Activated B cell treated with CpG ODN at 0.5 μM for 24 hours (primary cell): ENCODE measurements around the gene AGTR1. TPM values are rescaled to one million over a fixed set of nuclear protein-coding genes. Genes with fewer than 3 reads are reported as not detected.

Experiments used
- ATAC-seq: fragments of 200-7000 bp; cut with Tn5 transposase; one replicate; pipeline ENCODE4 v1.10.0; 2021; ENCODE audit warnings: low read depth, mild to moderate bottlenecking, moderate library complexity
- CTCF ChIA-PET: fragments of 350-600 bp; sonication (Branson Sonifier 250); formaldehyde crosslinking; loops from one replicate; lab custom pipeline; 2021; ENCODE audit warnings: antibody characterized with exemption; lab: Charles Lee
- POLR2A ChIA-PET: fragments of 350-600 bp; sonication (Branson Sonifier 250); formaldehyde crosslinking; loops from one replicate; lab custom pipeline; 2021; ENCODE audit warnings: antibody characterized with exemption; lab: Charles Lee
- DNase-seq: peaks from one replicate; pipeline ENCODE4 v3.0.0; 2022
- H3K27ac Mint-ChIP-seq: one replicate; pipeline ENCODE4 v1.8.0; 2020; ENCODE audit warnings: mixed read lengths
- H3K27me3 Mint-ChIP-seq: one replicate; pipeline ENCODE4 v1.8.0; 2021; ENCODE audit warnings: mixed read lengths
- H3K36me3 Mint-ChIP-seq: one replicate; pipeline ENCODE4 v1.8.0; 2021; ENCODE audit warnings: low read depth, mixed read lengths
- H3K4me1 Mint-ChIP-seq: one replicate; pipeline ENCODE4 v1.8.0; 2021; ENCODE audit warnings: mixed read lengths
- H3K4me3 Mint-ChIP-seq: one replicate; pipeline ENCODE4 v1.8.0; 2020; ENCODE audit warnings: mild to moderate bottlenecking, mixed read lengths
- H3K9me3 Mint-ChIP-seq: one replicate; pipeline ENCODE4 v1.8.0; 2020; ENCODE audit warnings: mixed read lengths
- intact Hi-C: fragments of 100-400 bp; cut with micrococcal nuclease; formaldehyde crosslinking; loops from one replicate; pipeline ENCODE4 v1.15.1; 2024
- total RNA-seq: library from RNA; stranded (reverse); gene quantifications from 2 replicates; pipeline ENCODE4 v1.2.3, GENCODE V29; 2022
- TF ChIP-seq, protein P1 (sequence below): fragments of 200-600 bp; IDR thresholded peaks from one replicate; pipeline ENCODE4 v1.8.0; 2022; ENCODE audit warnings: antibody characterized with exemption, mild to moderate bottlenecking

The AGTR1 gene
- total RNA-seq, 1 donor from 2014 or later = not detected

DNA sequence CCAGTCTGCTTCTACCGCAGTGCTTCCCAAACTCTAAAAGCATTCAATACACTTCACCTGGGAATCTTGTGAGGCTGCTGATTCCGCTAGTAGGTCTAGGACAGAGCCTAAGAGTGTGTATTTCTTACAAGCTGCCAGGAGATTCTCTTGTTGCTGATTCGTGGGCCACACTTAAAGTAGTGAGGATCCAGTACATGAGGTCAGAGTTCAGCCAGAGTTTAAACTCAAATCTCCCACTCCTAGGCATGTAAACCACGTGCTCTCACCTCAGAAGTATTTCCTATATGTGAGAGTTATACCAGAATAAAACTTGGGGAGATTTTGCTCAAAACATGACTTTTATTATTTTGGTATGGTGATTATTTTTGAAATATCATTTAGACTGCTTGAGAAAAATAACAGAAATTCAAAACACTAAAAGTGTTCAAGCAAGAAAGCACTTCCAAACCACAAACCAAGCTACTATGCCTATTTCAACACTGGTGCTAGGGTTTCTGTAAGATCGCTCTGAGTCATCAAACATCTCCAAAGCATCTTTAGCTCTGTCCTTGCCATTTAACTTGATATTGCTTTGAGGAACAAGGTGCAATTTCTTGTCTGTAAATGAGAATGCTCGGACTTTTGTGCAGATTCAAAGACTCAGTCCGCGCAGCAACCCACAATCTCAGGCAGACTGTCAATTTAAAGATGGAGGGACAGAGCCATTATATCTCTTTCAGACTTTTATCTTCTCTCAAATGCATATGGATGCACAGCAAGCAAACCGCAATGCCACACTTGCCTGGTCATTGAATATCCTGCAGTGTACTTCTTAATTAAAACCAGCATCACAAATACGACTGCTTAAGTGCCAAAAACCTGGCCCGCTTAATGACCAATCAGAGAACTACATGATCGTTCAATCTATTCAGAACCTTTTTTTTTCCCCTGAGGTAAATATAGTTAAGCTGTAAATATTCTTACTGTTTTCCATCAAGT, 59.8 kb downstream of the AGTR1 start:
- Mint-ChIP-seq H3K9me3 (no peaks in the 10 kb centered on the region), H3K27me3 (no peaks in the 10 kb centered on the region), H3K27ac (no peak overlapping the region), H3K4me3 (no peak overlapping the region), H3K36me3 (no peaks in the 10 kb centered on the region), H3K4me1 (no peaks in the 10 kb centered on the region)
- no peak for ATAC-seq
- intact Hi-C loops = no loop called here
- no peak for DNase-seq
- POLR2A ChIA-PET = no interaction called here
- CTCF ChIA-PET = no interaction called here
- TF ChIP-seq, protein P1, sequence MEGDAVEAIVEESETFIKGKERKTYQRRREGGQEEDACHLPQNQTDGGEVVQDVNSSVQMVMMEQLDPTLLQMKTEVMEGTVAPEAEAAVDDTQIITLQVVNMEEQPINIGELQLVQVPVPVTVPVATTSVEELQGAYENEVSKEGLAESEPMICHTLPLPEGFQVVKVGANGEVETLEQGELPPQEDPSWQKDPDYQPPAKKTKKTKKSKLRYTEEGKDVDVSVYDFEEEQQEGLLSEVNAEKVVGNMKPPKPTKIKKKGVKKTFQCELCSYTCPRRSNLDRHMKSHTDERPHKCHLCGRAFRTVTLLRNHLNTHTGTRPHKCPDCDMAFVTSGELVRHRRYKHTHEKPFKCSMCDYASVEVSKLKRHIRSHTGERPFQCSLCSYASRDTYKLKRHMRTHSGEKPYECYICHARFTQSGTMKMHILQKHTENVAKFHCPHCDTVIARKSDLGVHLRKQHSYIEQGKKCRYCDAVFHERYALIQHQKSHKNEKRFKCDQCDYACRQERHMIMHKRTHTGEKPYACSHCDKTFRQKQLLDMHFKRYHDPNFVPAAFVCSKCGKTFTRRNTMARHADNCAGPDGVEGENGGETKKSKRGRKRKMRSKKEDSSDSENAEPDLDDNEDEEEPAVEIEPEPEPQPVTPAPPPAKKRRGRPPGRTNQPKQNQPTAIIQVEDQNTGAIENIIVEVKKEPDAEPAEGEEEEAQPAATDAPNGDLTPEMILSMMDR = no peak

DNA sequence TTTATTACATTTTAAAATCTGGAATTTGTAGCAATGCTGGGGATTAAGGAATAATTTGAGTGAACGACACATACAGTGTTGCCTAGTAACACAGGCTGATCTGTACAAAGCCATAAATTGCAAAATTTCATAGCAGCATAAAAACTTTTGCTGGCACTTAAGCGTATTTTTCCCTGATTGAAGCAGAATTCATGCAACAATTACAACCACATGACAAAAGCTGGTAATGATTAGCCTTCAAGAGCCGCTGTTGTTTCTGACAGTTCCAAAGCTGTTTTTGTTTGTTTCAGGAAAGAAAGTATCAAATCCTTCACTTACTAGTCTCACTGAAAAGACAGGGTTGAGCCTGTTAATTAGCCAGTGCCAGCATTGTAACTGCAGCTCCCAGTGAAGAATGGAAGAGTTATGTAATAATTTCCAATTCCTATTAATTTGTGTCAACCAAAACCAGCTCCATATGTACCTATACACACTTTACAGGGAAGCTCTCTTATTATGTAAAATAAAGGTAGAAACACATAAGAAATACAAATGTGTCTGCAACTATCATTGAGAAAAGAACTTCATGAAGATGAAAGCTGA, 60.7 kb downstream of the AGTR1 start:
- ATAC-seq = no peak
- Mint-ChIP-seq H3K4me1 (no peaks in the 10 kb centered on the region), H3K9me3 (no peaks in the 10 kb centered on the region), H3K27ac (no peak overlapping the region), H3K27me3 (no peaks in the 10 kb centered on the region), H3K36me3 (no peaks in the 10 kb centered on the region), H3K4me3 (no peak overlapping the region)
- intact Hi-C loops = no loop called here
- POLR2A ChIA-PET = no interaction called here
- no peak for DNase-seq
- TF ChIP-seq, protein P1 = no peak
- CTCF ChIA-PET = no interaction called here

DNA sequence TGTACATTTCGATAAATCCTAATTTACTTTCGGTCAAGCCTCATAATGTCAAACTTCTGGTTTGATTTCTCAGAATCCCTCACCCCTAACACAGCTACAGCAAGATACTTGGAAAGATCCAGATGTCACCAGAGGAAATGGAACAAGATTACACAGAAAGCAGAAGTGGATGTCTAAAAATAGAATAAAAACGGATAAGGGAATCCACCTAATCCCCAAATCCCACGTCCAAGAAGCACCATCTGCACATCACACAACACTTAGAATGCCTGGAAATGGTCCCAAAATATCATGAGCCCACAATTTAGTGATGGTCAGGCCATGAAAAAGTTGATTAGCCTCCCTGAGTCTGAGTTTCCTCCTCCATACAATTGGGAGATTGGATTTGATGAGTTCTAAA, 61.7 kb downstream of the AGTR1 start:
- Mint-ChIP-seq H3K27ac (no peak overlapping the region), H3K27me3 (no peaks in the 10 kb centered on the region), H3K4me1 (no peaks in the 10 kb centered on the region), H3K9me3 (no peaks in the 10 kb centered on the region), H3K4me3 (no peak overlapping the region), H3K36me3 (no peaks in the 10 kb centered on the region)
- TF ChIP-seq, protein P1 = no peak
- intact Hi-C loops = no loop called here
- no peak for DNase-seq
- ChIA-PET CTCF (no interaction called here), POLR2A (no interaction called here)
- ATAC-seq = no peak

DNA sequence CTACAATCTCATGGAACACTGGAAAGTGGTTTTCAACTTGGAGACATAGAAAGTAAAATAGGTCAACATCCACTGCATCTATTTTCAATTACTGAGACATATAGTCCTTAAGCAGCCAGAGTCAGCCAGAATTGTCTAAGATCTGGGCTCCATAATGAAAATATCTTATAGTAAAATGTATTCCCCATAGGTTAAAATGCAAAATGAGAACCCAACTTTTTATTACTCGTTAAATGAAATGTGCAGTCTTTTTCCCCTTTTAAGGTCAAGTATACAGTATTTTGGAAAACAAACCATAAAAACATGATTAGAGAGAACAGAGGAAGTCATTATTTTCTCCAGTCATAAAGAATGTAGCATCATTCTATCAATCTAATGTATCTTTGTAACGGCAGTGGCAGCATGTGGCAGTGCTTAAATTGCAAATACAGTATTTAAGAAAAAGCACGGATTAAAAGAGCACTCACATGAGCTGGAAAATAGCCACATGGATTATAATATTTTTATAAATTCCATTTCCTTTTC, 65.5 kb downstream of the AGTR1 start:
- no peaks in the 10 kb centered on the region for H3K4me1 Mint-ChIP-seq
- intact Hi-C loops = no loop called here
- TF ChIP-seq, protein P1 = no peak
- ATAC-seq (no peak), DNase-seq (no peak)
- no peak overlapping the region for H3K4me3 Mint-ChIP-seq
- H3K36me3 Mint-ChIP-seq = no peaks in the 10 kb centered on the region
- CTCF ChIA-PET = no interaction called here
- peaks cover 3% of the 10 kb centered on the region for H3K9me3 Mint-ChIP-seq
- POLR2A ChIA-PET = no interaction called here
- H3K27ac Mint-ChIP-seq = no peak overlapping the region
- H3K27me3 Mint-ChIP-seq = no peaks in the 10 kb centered on the region
